ENCODE results near the gene SCGB3A1. TPM values are rescaled to one million over a fixed set of nuclear protein-coding genes. Genes with fewer than 3 reads are reported as not detected.

Gene SCGB3A1, protein sequence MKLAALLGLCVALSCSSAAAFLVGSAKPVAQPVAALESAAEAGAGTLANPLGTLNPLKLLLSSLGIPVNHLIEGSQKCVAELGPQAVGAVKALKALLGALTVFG
- 1.0 TPM for total RNA-seq

DNA sequence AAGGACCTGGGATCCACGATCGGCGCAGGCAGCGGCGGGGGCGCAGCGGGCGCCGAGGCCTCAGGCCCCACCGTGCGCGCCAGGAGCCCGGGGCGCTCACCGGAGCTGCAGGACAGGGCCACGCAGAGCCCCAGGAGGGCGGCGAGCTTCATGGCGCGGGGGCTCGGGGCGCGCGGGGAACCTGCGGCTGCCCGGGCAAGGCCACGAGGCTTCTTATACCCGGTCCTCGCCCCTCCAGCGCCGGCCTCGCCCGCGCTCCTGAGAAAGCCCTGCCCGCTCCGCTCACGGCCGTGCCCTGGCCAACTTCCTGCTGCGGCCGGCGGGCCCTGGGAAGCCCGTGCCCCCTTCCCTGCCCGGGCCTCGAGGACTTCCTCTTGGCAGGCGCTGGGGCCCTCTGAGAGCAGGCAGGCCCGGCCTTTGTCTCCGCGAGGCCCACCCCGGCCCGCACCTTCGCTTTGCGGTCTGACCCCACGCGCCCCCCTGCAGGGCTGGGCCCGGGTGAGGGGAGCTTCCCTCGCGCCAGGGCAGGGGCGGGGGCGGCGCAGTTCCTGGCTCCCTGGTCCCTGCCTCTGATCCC lies at the start of gene SCGB3A1:
Gene SCGB3A1 (minus strand): TSS at position 189 of the 577 bp plus-strand sequence. CDS start 37 bp downstream, at position 152.
- Histone ChIP-seq H3K4me1 (ENCODE audit: control insufficient read depth in 3 of 3, insufficient read depth in 3 of 3, low read length in 3 of 3) (peaks cover 0 to 7% (median 2%) of the 10 kb centered on the region in 3 donors), H3K9ac (ENCODE audit: low read depth in 1 of 3, low read length in 3 of 3) (no peak within 1 kb of the TSS), H3K9me3 (ENCODE audit: control insufficient read depth in 3 of 3, low read length in 3 of 3) (peaks cover 0 to 2% (median 0%) of the 10 kb centered on the region in 3 donors), H3K27ac (ENCODE audit: low read depth, low read length) (no peak within 1 kb of the TSS), H3K4me3 (ENCODE audit: low read length in 3 of 3) (peak within 1 kb of the TSS in 1 of 3 donors; percentile 22), H3K27me3 (ENCODE audit: control insufficient read depth in 3 of 3, insufficient read depth in 3 of 3, low read length in 3 of 3) (peaks cover 19 to 44% (median 34%) of the 10 kb centered on the region in 3 donors), H3K36me3 (ENCODE audit: control insufficient read depth in 3 of 3, insufficient read depth in 3 of 3, low read length in 3 of 3) (no peaks in the 10 kb centered on the region)

DNA sequence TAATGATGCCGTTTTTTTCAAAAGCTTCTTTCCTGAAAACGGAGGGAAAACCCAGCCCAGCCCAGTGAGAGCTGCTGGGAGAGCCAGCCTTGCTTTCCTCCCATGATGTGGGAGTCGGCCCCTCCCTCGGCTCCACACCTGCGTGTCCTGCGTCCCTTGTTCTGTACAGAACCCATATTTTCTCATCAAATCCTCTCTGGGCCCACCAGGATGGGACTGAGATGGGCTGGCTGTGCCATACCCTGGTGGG lies 49.2 kb upstream of the SCGB3A1 start:
- no peak overlapping the region for H3K27ac ChIP-seq (ENCODE audit: low read depth, low read length)
- no peaks in the 10 kb centered on the region for H3K9me3 ChIP-seq (ENCODE audit: control insufficient read depth in 3 of 3, low read length in 3 of 3)
- H3K36me3 ChIP-seq (ENCODE audit: control insufficient read depth in 3 of 3, insufficient read depth in 3 of 3, low read length in 3 of 3), result no peaks in the 10 kb centered on the region
- H3K9ac ChIP-seq (ENCODE audit: low read depth in 1 of 3, low read length in 3 of 3), result no peak overlapping the region
- H3K4me1 ChIP-seq (ENCODE audit: control insufficient read depth in 3 of 3, insufficient read depth in 3 of 3, low read length in 3 of 3), result peaks cover 0 to 11% (median 4%) of the 10 kb centered on the region in 3 donors
- peaks cover 5 to 45% (median 29%) of the 10 kb centered on the region in 3 donors for H3K27me3 ChIP-seq (ENCODE audit: control insufficient read depth in 3 of 3, insufficient read depth in 3 of 3, low read length in 3 of 3)
- H3K4me3 ChIP-seq (ENCODE audit: low read length in 3 of 3), result no peak overlapping the region

DNA sequence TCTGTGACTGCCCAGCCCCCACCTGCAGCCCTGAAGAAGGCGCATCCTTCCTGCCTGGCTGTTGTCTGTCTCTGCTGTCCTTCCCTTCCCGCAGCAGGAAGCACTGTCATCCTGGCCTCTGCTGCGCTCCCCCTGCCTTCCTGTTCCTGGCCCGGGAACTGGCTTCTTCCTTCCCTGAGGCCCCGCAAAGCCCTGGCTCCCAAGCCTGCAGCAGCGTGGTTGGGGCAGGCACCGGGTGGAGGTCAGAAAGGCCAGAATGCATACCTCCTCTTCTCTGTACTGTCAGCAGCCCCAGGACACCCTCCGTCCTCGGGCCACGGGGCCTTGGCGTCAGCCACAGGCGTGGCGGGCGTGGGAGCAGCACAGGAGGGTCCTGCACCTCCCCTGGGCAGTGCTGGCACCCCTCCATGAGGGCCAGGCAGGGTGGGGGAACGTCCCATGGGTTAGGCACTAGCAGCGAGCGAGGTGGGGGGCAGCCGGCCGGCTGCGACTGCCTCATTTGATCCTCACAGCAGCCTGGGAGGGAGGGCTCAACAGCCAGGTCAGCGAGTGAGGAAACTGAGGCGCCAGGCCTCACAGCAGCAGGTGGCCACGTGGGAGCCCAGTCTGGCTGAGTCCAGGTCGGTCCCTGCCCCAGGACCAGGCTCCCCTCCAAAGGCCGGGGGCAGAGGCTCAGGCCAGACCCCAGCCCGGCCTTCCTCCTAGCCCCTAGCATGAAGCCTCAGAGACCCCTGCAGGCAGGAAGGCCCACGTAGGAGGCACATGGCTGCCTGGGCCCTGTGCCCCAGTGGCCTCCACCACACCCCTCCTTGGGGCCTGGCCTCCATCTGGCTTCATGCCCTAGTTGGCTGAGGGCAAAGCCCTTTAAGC lies 48.7 kb upstream of the SCGB3A1 start:
- H3K9me3 ChIP-seq (ENCODE audit: control insufficient read depth in 3 of 3, low read length in 3 of 3), result no peaks in the 10 kb centered on the region

DNA sequence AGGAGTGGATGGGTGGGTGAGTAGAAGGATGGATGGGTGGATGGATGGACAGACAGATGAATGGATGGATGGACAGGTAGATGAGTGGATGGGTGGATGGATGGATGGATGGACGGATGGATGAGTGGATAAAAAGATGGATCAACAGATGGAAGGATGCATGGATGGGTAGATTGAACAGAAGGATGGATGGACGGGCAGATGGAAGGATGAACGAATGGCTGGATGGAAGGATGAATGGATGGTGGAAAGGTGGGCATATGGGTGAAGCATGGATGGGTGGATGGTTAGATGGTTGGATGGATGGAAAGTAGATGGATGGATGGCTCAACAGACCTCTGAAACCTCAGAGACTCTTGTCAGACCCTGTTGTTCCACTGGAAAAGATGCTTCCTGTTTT lies 48.0 kb upstream of the SCGB3A1 start:
- Histone ChIP-seq H3K9me3 (ENCODE audit: control insufficient read depth in 3 of 3, low read length in 3 of 3) (no peaks in the 10 kb centered on the region), H3K27ac (ENCODE audit: low read depth, low read length) (no peak overlapping the region), H3K4me1 (ENCODE audit: control insufficient read depth in 3 of 3, insufficient read depth in 3 of 3, low read length in 3 of 3) (peaks cover 0 to 5% (median 3%) of the 10 kb centered on the region in 3 donors), H3K27me3 (ENCODE audit: control insufficient read depth in 3 of 3, insufficient read depth in 3 of 3, low read length in 3 of 3) (peaks cover 0 to 32% (median 20%) of the 10 kb centered on the region in 3 donors), H3K9ac (ENCODE audit: low read depth in 1 of 3, low read length in 3 of 3) (no peak overlapping the region), H3K36me3 (ENCODE audit: control insufficient read depth in 3 of 3, insufficient read depth in 3 of 3, low read length in 3 of 3) (no peaks in the 10 kb centered on the region), H3K4me3 (ENCODE audit: low read length in 3 of 3) (no peak overlapping the region)

More for the DNA sequence above, 48.7 kb upstream of the SCGB3A1 start:
- H3K4me3 ChIP-seq (ENCODE audit: low read length in 3 of 3), result no peak overlapping the region
- no peak overlapping the region for H3K27ac ChIP-seq (ENCODE audit: low read depth, low read length)
- no peak overlapping the region for H3K9ac ChIP-seq (ENCODE audit: low read depth in 1 of 3, low read length in 3 of 3)
- H3K36me3 ChIP-seq (ENCODE audit: control insufficient read depth in 3 of 3, insufficient read depth in 3 of 3, low read length in 3 of 3), result no peaks in the 10 kb centered on the region
- peaks cover 0 to 11% (median 4%) of the 10 kb centered on the region in 3 donors for H3K4me1 ChIP-seq (ENCODE audit: control insufficient read depth in 3 of 3, insufficient read depth in 3 of 3, low read length in 3 of 3)
- H3K27me3 ChIP-seq (ENCODE audit: control insufficient read depth in 3 of 3, insufficient read depth in 3 of 3, low read length in 3 of 3), result peaks cover 4 to 39% (median 27%) of the 10 kb centered on the region in 3 donors

DNA sequence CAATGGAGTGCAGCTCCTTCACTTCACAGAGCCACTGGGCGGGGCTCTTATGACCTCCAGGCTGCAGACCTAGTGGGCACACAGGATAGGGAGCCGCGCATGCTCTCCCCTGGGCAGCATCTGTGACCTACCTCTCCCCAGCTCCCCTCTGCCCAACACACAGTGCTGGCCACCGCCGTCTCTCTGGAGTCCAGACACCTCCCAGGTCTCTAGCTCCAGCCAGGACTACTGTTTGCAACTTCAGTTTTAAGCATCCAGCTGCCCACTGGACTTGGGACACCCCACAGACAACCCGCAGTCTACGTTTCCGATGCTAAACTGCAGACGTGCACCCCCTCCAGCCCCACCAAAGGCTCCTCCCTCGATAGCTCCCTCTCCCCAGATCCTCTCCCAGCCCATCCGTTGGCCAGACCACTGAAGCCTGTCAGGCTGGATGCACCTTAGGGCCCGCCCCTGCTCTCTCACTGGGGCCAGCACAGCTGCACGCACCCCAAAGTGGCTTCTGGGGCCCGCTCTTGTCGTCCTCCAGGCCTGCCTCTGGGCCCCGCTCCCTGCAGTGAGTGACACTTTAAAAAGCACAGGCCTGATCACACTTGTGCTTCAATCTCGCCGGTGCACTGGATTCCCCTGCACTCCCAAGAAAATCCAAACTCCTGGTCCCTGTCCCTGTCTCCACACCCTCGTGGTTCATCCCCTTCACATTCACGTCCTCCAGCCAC lies 46.8 kb upstream of the SCGB3A1 start:
- no peak overlapping the region for H3K9ac ChIP-seq (ENCODE audit: low read depth in 1 of 3, low read length in 3 of 3)
- H3K27ac ChIP-seq (ENCODE audit: low read depth, low read length), result no peak overlapping the region
- H3K4me1 ChIP-seq (ENCODE audit: control insufficient read depth in 3 of 3, insufficient read depth in 3 of 3, low read length in 3 of 3), result peaks cover 0 to 5% (median 3%) of the 10 kb centered on the region in 3 donors
- peaks cover 0 to 29% (median 14%) of the 10 kb centered on the region in 3 donors for H3K27me3 ChIP-seq (ENCODE audit: control insufficient read depth in 3 of 3, insufficient read depth in 3 of 3, low read length in 3 of 3)
- no peaks in the 10 kb centered on the region for H3K9me3 ChIP-seq (ENCODE audit: control insufficient read depth in 3 of 3, low read length in 3 of 3)
- H3K4me3 ChIP-seq (ENCODE audit: low read length in 3 of 3), result no peak overlapping the region
- no peaks in the 10 kb centered on the region for H3K36me3 ChIP-seq (ENCODE audit: control insufficient read depth in 3 of 3, insufficient read depth in 3 of 3, low read length in 3 of 3)

DNA sequence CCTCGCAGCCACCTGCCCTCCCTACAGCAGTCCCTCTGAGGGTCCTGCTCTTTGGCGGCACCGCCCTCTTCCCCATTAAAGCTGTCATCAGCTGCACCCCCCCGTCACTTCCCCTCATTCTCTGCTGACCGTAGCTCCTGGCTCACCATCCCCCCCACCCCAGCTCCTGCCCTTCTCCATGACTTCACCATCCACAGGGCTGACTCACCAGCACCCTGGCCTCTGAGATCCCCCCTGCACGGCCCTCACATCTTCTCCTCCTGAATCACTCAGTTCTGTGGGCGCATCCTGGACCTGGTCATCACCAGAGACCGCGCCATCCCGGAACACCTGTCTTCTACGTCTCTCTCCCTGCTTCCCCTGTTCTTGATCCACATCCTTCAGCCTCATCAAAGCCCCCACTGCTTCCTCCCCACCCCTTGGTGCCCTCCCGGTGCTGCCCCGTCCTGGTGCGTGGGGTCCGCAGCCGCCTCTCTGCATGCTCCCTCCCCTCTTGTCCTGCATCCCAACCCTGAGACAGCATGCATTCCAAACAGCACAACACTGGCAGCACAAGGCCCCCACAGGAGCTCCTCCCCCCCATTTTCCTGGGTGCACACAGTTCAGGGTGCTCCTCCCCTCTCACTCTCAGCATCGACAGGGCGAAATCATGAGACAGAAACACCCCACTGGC lies 45.2 kb upstream of the SCGB3A1 start:
- peaks cover 0 to 27% (median 15%) of the 10 kb centered on the region in 3 donors for H3K27me3 ChIP-seq (ENCODE audit: control insufficient read depth in 3 of 3, insufficient read depth in 3 of 3, low read length in 3 of 3)
- no peak overlapping the region for H3K9ac ChIP-seq (ENCODE audit: low read depth in 1 of 3, low read length in 3 of 3)
- H3K36me3 ChIP-seq (ENCODE audit: control insufficient read depth in 3 of 3, insufficient read depth in 3 of 3, low read length in 3 of 3), result no peaks in the 10 kb centered on the region
- H3K4me1 ChIP-seq (ENCODE audit: control insufficient read depth in 3 of 3, insufficient read depth in 3 of 3, low read length in 3 of 3), result peaks cover 0 to 8% (median 5%) of the 10 kb centered on the region in 3 donors
- H3K4me3 ChIP-seq (ENCODE audit: low read length in 3 of 3), result no peak overlapping the region
- no peak overlapping the region for H3K27ac ChIP-seq (ENCODE audit: low read depth, low read length)
- no peaks in the 10 kb centered on the region for H3K9me3 ChIP-seq (ENCODE audit: control insufficient read depth in 3 of 3, low read length in 3 of 3)

DNA sequence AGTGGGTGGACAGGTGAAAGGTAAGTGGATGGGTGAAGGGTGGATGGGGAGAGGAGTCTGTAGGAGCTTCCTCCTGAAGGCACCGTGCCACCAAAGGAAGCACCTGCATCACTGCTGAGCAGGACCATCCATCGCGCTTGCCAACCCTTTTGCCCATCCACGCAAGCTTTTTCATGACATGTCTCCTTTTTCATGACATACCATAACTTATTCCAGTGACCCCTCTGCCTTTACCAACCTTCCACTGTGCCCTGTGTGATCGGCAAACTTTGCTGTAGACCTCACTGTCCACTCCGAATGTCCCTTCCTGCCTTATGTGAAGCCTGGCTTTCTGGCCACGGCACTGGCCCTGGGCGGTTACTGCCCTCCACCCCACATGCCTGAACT lies 44.7 kb upstream of the SCGB3A1 start:
- Histone ChIP-seq H3K27ac (ENCODE audit: low read depth, low read length) (no peak overlapping the region), H3K4me1 (ENCODE audit: control insufficient read depth in 3 of 3, insufficient read depth in 3 of 3, low read length in 3 of 3) (peaks cover 0 to 8% (median 5%) of the 10 kb centered on the region in 3 donors), H3K9ac (ENCODE audit: low read depth in 1 of 3, low read length in 3 of 3) (no peak overlapping the region), H3K27me3 (ENCODE audit: control insufficient read depth in 3 of 3, insufficient read depth in 3 of 3, low read length in 3 of 3) (peaks cover 0 to 24% (median 10%) of the 10 kb centered on the region in 3 donors), H3K4me3 (ENCODE audit: low read length in 3 of 3) (no peak overlapping the region), H3K36me3 (ENCODE audit: control insufficient read depth in 3 of 3, insufficient read depth in 3 of 3, low read length in 3 of 3) (no peaks in the 10 kb centered on the region), H3K9me3 (ENCODE audit: control insufficient read depth in 3 of 3, low read length in 3 of 3) (no peaks in the 10 kb centered on the region)

DNA sequence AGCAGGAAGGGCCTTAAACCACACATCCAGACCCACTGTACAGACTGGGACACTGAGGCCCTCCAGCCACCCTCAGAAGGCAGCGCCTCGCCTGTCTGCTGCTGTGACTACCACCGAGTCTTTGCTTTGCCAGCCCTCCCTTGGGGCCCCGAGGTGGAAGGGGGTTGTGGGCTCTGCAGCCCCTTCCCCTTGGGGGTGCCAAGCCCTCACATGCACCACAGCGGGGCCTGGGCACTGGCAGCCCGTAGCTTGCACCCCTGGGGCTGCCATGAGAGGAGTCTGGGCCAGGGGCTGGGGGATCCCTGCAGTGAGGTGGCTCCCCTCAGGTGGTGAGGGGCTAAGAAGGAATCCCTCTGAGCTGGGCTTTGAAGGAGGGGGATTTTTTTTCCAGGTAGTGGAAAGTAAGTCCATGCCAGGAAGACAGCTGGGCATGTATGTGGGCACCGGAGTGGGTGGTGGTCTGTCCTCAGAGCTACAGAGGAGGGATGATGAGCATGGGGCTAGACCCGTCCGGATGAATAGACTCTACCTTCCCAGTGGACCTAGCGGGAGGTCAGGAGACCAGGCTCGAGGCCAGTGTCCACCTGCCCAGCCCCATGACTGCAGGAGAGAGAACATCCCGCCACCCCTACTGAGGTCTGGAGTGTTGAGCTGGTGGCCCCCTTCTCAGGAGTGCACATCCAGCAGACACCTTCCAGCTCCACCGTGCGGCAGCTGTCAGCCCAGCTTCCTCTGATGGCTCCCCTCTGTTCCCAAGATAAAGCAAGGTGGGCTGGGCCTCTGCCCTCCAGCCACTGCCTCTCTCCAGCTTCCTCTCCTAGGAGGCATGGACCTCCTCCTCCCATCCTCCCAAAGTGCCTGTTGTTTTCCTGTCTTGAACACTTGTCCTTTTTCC lies 42.2 kb upstream of the SCGB3A1 start:
- H3K27me3 ChIP-seq (ENCODE audit: control insufficient read depth in 3 of 3, insufficient read depth in 3 of 3, low read length in 3 of 3), result peaks cover 0 to 13% (median 9%) of the 10 kb centered on the region in 3 donors
- no peak overlapping the region for H3K27ac ChIP-seq (ENCODE audit: low read depth, low read length)
- H3K9me3 ChIP-seq (ENCODE audit: control insufficient read depth in 3 of 3, low read length in 3 of 3), result no peaks in the 10 kb centered on the region

DNA sequence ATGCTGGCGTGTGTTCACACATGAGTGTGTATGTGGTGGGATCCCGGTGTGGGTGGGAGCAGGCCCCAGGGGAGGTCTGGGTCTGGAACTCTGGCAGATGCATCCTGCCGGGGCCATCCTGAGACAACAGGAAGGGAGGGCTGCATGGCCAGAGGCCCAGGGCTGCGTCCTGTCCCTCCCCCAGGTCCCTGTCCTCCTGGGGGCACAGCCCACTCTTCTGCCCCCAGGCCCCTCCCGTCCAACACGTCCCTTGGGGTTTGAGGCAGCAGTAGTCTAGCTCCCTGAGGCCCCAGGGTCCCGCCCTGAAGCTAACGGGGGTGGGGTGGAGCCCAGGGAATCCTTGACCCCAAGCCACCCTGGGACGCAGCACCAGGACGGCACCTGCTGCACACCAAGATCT lies 41.5 kb upstream of the SCGB3A1 start:
- Histone ChIP-seq H3K4me1 (ENCODE audit: control insufficient read depth in 3 of 3, insufficient read depth in 3 of 3, low read length in 3 of 3) (peaks cover 0 to 5% (median 0%) of the 10 kb centered on the region in 3 donors), H3K27me3 (ENCODE audit: control insufficient read depth in 3 of 3, insufficient read depth in 3 of 3, low read length in 3 of 3) (peaks cover 0 to 16% (median 9%) of the 10 kb centered on the region in 3 donors), H3K36me3 (ENCODE audit: control insufficient read depth in 3 of 3, insufficient read depth in 3 of 3, low read length in 3 of 3) (no peaks in the 10 kb centered on the region), H3K4me3 (ENCODE audit: low read length in 3 of 3) (no peak overlapping the region), H3K9me3 (ENCODE audit: control insufficient read depth in 3 of 3, low read length in 3 of 3) (no peaks in the 10 kb centered on the region), H3K27ac (ENCODE audit: low read depth, low read length) (no peak overlapping the region), H3K9ac (ENCODE audit: low read depth in 1 of 3, low read length in 3 of 3) (no peak overlapping the region)

More for the DNA sequence above, 42.2 kb upstream of the SCGB3A1 start:
- H3K4me3 ChIP-seq (ENCODE audit: low read length in 3 of 3), result no peak overlapping the region
- H3K4me1 ChIP-seq (ENCODE audit: control insufficient read depth in 3 of 3, insufficient read depth in 3 of 3, low read length in 3 of 3), result peaks cover 0 to 5% (median 0%) of the 10 kb centered on the region in 3 donors
- no peak overlapping the region for H3K9ac ChIP-seq (ENCODE audit: low read depth in 1 of 3, low read length in 3 of 3)
- no peaks in the 10 kb centered on the region for H3K36me3 ChIP-seq (ENCODE audit: control insufficient read depth in 3 of 3, insufficient read depth in 3 of 3, low read length in 3 of 3)

All from skeletal muscle tissue (tissue), 4 donors.